GM12801 (cell line): Measurements from ENCODE around the gene CDH13.

Experiments
- CTCF ChIP-seq: IDR thresholded peaks from one replicate; pipeline ENCODE4 v1.5.1; 2011; ENCODE audit warnings: control low read depth; ENCODE audit not compliant: insufficient read length; ENCODE audit errors: extremely low read depth

Gene CDH13

GRCh38 chr16:82730901-82731300, 104.1 kb downstream of the CDH13 start:
- no peak for TF ChIP-seq CTCF

DNA sequence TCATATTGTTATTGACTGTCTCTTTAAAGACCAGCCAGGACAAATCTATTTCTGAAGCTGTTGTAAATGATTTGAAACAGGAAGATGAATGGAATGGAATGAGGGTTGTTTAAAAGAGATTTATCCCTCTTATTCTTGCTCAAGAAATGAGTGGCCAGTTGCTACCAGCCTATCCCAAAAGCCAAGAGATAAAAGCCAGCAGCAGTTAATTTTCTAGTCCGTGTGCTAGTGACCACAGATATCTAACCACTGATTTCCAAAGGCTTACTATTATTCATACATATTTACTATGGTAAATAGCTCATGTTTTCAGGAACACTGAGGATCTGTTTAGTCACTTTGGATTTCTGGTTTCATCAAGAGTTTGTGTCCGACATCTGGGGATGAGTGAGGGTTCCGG, 105.7 kb downstream of the CDH13 start:
- no peak for TF ChIP-seq CTCF

DNA sequence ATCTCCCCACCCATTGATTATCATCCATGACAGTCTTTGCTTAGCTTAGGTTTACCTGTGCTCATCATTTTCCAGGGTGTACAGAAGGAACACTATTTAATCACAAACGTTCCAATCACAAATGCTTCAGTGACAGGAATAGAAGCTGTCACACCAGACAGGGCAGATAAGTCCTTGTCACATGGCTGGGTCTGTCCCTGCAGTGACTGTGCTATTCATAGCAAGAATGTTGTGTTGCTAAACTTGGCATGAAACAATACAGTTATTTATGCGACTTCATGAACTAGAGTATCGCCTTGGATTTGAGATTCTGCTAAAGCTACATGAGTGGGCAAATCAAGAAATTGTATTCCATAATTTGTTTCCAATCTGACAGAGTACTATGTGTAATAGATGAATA, 108.4 kb downstream of the CDH13 start:
- TF ChIP-seq CTCF = no peak

- TF ChIP-seq CTCF = no peak
Measured at GRCh38 chr16:82735673-82736091, 108.9 kb downstream of the CDH13 start.

DNA sequence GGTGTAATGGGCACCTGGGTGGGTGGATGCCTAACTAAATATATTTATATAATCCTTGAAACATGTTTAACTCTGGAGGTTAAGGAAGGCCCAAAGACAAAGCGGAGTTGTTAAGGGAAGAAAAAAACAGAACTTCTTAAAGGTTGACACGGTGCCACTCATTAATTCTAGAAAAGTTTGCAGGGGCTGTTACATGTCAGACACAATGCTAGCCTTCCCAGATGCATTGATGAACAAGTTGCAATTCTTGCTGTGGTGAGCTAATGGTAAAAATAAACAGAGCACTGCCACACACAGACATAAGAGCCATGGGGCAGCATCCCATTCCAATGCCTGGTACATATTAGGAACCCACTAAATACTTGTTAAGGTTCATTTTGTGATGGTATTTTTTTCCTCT, 109.5 kb downstream of the CDH13 start:
- TF ChIP-seq CTCF = no peak

DNA sequence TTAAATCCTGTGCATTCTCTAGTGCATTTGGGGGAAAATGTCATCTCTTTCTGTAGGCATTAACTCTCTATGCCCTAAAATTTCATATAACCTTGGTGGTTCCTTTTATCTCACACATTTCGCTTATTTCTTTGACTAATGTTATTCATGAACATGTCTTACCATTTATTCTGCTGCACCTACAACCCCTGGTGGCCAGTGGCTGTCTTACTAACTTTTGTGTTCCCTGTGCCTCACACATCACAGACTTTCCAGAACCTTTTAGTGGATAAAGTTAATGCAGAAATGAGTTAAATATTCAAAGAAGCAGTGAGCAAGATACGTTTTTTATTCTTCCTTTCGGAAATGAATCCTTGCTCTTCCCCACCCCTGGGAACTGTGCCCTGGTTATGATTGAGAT, 111.9 kb downstream of the CDH13 start:
- TF ChIP-seq CTCF = no peak

DNA sequence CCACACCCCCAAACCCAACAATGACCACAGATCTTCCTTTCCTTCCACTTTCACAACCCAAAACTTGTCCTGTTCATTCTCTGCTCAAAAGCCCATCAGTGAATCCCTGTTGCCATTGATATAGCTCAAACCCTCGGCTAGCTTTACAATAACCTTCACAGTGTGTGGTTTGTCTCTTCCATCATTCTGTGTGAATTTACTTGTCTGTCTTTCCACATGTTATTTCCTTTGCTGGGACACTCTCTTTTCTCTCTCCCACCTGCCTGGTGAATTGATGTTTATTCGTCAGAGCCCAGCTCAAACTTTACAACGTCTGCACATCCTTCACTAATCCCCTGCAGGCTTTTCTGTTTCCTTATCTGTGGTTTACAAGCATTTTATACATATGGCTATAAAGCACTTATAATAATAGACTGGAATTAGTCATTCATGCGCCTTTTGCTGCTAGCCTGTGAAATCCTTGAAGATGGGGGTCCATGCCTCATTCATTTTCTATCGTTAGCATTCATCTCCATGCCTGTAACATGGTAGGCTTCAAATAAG, 114.4 kb downstream of the CDH13 start:
- no peak for TF ChIP-seq CTCF

- TF ChIP-seq CTCF = no peak
Measured at GRCh38 chr16:82744958-82745357, 118.2 kb downstream of the CDH13 start.
